Glomerular visceral epithelial cell (primary cell): ENCODE results near the gene IFNLR1.

Experiments used
- DNase-seq: peaks from one replicate; pipeline ENCODE4 v3.0.0-alpha.2; 2016; ENCODE audit errors: extremely low spot score

IFNLR1 gene

GRCh38 chr1:24206083-24206464 lies 19.0 kb upstream of the IFNLR1 start:
- no peak for DNase-seq

GRCh38 chr1:24205345-24206082 lies 18.4 kb upstream of the IFNLR1 start:
- DNase-seq: no peak

GRCh38 chr1:24204116-24204515 lies 17.0 kb upstream of the IFNLR1 start:
- DNase-seq: no peak

GRCh38 chr1:24203404-24203803 lies 16.3 kb upstream of the IFNLR1 start:
- DNase-seq: no peak

- DNase-seq: no peak
Measured at GRCh38 chr1:24202987-24203386, 15.9 kb upstream of the IFNLR1 start.

- no peak for DNase-seq
Measured at GRCh38 chr1:24202556-24202955, 15.5 kb upstream of the IFNLR1 start.

GRCh38 chr1:24201941-24202440 lies 14.9 kb upstream of the IFNLR1 start:
- DNase-seq: peak; percentile 87

- DNase-seq: peak; percentile 62
Measured at GRCh38 chr1:24199291-24199900, 12.3 kb upstream of the IFNLR1 start.

- no peak for DNase-seq
Measured at GRCh38 chr1:24198766-24199165, 11.7 kb upstream of the IFNLR1 start.

GRCh38 chr1:24195874-24196273 lies 8.8 kb upstream of the IFNLR1 start:
- DNase-seq: no peak

- DNase-seq: no peak
Measured at GRCh38 chr1:24195136-24195535, 8.0 kb upstream of the IFNLR1 start.

GRCh38 chr1:24193046-24193445 lies 6.0 kb upstream of the IFNLR1 start:
- DNase-seq: no peak

- peak; percentile 26 for DNase-seq
Measured at GRCh38 chr1:24191860-24192259, 4.8 kb upstream of the IFNLR1 start.

GRCh38 chr1:24190983-24191461 lies 3.9 kb upstream of the IFNLR1 start:
- DNase-seq: no peak

GRCh38 chr1:24189528-24189927 lies 2.4 kb upstream of the IFNLR1 start:
- DNase-seq: no peak

GRCh38 chr1:24186711-24186992 lies 437 bp downstream of the IFNLR1 start:
- no peak for DNase-seq

- DNase-seq: no peak
Measured at GRCh38 chr1:24186031-24186710, 918 bp downstream of the IFNLR1 start.

- DNase-seq: no peak
Measured at GRCh38 chr1:24185076-24185475, 2.0 kb downstream of the IFNLR1 start.

- DNase-seq: no peak
Measured at GRCh38 chr1:24182061-24182460, 5.0 kb downstream of the IFNLR1 start.

GRCh38 chr1:24181619-24182018 lies 5.5 kb downstream of the IFNLR1 start:
- no peak for DNase-seq

GRCh38 chr1:24180676-24181075 lies 6.4 kb downstream of the IFNLR1 start:
- no peak for DNase-seq

GRCh38 chr1:24179251-24179840 lies 7.7 kb downstream of the IFNLR1 start:
- DNase-seq: no peak

GRCh38 chr1:24178407-24178806 lies 8.7 kb downstream of the IFNLR1 start:
- DNase-seq: no peak
